GM12875 (cell line): ENCODE data around the gene RAF1.
A peak's percentile ranks its signal among the peaks of the same experiment; 100 is the strongest.

Experiments
- H3K4me3 ChIP-seq: one replicate; pipeline ENCODE4 v1.5.1; 2011; ENCODE audit warnings: low read depth, low read length, control low read depth
- CTCF ChIP-seq: IDR thresholded peaks from 2 replicates; pipeline ENCODE4 v1.5.1; 2011; ENCODE audit warnings: low read depth, mild to moderate bottlenecking, control low read depth, inconsistent platforms, low read length, moderate library complexity, borderline replicate concordance; ENCODE audit not compliant: insufficient read depth

Gene RAF1

GRCh38 chr3:12562451-12562850 is 101.5 kb downstream of the RAF1 start:
- H3K4me3 ChIP-seq: no peak overlapping the region
- TF ChIP-seq CTCF: no peak

GRCh38 chr3:12561397-12561796 is 102.5 kb downstream of the RAF1 start:
- H3K4me3 ChIP-seq: no peak overlapping the region
- TF ChIP-seq CTCF: no peak

- no peak overlapping the region for H3K4me3 ChIP-seq
- TF ChIP-seq CTCF: no peak
Measured at GRCh38 chr3:12560505-12561190, 103.3 kb downstream of the RAF1 start.

GRCh38 chr3:12559520-12559919 is 104.4 kb downstream of the RAF1 start:
- H3K4me3 ChIP-seq: no peak overlapping the region
- TF ChIP-seq CTCF: no peak

GRCh38 chr3:12558706-12559105 is 105.2 kb downstream of the RAF1 start:
- no peak overlapping the region for H3K4me3 ChIP-seq
- no peak for TF ChIP-seq CTCF

GRCh38 chr3:12557473-12558100 is 106.3 kb downstream of the RAF1 start:
- H3K4me3 ChIP-seq: peak overlapping the region; percentile 94
- no peak for TF ChIP-seq CTCF
